22Rv1 (cell line): Measurements from ENCODE around the gene BRME1.
A peak's percentile ranks its signal among the peaks of the same experiment; 100 is the strongest.

ENCODE experiments used
- H3K27ac ChIP-seq: fragments of 450-650 bp; 2 replicates; pipeline ENCODE4 v1.5.1; 2017
- ZFX ChIP-seq: fragments of 450-650 bp; IDR thresholded peaks from 2 replicates; pipeline ENCODE4 v1.6.1; 2017; ENCODE audit warnings: antibody characterized with exemption, borderline replicate concordance
- TF ChIP-seq, protein P1 (sequence below): fragments of 450-650 bp; IDR thresholded peaks from 2 replicates; pipeline ENCODE4 v1.5.1; 2017; ENCODE audit warnings: mild to moderate bottlenecking

Gene BRME1

DNA sequence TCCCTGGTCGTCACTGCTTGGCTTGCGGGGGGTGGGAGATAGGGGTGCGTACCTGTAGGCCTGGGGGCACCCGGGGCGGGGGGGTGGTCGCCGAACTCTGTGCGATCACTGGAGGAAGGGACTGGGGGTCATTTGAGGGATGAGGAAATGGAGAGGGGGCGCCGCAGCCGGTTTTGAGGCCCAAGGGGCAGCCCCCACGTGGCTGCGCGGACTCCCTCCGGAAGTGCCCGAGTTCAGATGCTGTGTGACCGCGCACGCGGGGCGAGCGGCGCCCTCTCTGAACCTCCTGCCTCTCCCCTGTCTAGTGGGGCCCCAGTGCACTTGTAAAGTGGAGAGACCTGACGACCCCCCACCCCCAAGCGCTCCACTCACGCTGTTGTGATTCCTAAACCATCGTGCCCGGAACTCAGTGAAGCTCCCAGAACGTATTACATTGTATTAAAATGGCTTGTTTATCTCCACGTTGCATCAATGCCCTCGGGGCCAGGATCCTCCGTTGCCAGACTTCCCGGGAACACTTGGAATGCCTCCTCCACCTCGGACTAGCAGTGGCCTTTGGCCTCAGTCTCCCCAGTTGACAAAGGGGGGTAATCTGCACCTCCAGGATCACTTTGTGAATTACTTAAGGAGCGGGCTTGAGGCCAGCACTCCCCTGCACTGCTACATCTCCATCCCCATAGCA is 31.9 kb downstream of the BRME1 start:
- peak overlapping the region; percentile 53 for H3K27ac ChIP-seq
- TF ChIP-seq, protein P1, sequence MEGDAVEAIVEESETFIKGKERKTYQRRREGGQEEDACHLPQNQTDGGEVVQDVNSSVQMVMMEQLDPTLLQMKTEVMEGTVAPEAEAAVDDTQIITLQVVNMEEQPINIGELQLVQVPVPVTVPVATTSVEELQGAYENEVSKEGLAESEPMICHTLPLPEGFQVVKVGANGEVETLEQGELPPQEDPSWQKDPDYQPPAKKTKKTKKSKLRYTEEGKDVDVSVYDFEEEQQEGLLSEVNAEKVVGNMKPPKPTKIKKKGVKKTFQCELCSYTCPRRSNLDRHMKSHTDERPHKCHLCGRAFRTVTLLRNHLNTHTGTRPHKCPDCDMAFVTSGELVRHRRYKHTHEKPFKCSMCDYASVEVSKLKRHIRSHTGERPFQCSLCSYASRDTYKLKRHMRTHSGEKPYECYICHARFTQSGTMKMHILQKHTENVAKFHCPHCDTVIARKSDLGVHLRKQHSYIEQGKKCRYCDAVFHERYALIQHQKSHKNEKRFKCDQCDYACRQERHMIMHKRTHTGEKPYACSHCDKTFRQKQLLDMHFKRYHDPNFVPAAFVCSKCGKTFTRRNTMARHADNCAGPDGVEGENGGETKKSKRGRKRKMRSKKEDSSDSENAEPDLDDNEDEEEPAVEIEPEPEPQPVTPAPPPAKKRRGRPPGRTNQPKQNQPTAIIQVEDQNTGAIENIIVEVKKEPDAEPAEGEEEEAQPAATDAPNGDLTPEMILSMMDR: no peak
- no peak for TF ChIP-seq ZFX

DNA sequence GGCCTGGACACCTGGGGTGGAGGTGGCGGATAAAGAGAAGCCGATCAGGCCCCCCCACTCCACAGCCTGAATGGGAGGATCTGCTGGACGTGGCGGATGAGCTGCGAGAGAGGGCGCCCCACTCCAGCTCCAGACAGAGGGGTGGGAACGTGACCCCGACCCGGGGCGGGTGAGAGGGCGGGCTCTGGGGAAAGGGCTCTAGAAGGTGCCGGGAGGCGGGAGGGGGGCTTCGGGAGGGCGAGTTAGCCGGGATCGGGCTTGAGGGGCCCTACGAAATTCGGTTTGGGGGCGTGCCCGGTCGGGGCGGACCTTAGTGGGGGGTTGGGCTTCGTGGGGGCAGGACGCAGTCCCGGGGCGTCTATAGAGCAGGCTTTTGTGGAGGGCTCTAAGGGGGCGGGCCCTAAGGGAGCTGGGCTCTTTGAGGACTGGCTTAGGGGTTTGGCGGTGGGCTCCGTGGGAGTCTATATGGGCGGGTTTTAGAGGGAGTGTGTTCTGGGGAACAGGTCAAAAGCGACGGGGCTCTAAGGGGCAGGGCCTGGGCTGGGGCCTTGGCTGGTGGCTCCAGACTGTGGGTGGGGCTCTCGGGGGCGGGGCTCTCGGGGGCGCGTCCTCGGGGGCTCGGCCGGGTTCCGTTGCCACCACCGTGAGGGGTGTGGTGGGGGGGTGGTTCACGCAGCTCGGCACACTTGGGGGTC is 33.1 kb downstream of the BRME1 start:
- TF ChIP-seq, protein P1: no peak
- no peak for TF ChIP-seq ZFX
- no peak overlapping the region for H3K27ac ChIP-seq

DNA sequence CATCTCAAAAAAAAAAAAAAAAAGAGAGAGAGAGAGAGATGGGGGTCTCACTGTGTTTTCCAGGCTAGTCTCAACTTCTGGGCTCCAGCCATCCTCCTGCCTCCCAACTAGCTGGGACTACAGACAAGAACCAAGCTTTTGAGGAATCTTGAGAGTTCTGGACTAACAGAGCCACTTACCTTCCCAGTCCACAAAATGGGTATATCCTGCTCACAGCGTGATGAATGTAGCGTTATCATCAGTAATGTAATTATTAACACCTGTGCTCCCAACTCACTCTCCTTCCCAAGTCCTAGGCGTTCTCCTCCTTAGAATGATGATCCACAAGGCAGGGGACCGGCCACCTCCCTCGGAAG is 33.6 kb downstream of the BRME1 start:
- TF ChIP-seq, protein P1: no peak
- no peak for TF ChIP-seq ZFX
- H3K27ac ChIP-seq: 0 out of 2 replicates have a peak overlapping the region, but pooled peaks have one; percentile 18

DNA sequence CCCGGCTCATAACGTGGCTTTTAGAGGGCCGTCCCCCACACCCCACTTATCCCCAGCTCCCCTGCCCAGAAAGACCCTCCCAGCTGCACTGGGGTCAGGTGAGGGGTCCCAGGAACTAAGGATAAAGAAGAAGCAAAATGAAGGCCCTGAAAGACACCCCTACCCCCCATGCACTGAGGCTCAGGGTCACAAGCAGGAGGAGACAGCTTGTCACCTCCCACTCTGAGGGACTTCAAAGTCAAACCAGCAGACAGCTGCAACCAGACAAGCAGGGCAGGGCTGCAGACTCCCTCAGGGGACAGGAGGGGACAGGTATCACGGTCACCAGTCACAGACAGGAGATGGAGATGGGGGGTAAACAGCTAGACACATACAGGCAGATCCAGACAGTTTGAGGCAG is 35.0 kb downstream of the BRME1 start:
- no peak overlapping the region for H3K27ac ChIP-seq
- TF ChIP-seq ZFX: no peak
- TF ChIP-seq, protein P1: no peak

DNA sequence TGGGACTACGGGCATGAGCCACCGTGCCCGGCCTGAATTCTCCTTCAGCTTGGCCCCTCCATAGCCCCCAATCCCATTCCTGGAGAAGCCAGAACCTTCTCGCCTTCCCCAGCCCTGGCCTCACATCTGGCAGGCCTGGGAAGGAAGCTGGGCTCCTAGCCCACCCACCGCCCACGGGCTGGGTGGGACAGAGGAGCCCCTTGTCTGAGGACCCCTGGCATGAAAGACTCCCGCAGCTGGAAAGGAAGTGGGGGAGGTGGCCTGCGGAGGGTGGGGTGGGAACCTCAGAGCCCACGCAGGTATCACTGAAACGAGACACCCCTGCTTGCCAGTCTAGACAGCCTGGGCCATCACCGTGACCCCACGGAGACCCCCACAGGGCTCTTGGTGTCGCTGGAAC is 36.6 kb downstream of the BRME1 start:
- TF ChIP-seq, protein P1: no peak
- no peak for TF ChIP-seq ZFX
- no peak overlapping the region for H3K27ac ChIP-seq

DNA sequence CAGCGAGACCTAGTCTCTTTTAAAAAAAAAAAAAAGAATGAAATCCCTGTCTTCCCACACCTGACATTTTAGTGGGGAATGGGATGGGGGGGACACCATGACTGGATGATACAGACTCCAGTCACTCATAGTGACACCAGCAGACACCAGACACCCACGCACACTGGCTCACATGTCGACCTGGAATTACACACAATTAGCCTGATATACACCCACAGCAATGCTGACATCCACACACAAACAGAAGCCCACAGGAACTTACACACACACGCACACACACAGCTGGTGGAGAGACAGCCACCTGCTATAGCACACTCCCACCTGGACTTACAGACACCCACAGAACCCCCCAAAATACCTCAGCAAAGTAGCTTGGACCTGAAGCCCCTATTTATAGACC is 37.3 kb downstream of the BRME1 start:
- no peak overlapping the region for H3K27ac ChIP-seq
- TF ChIP-seq ZFX: no peak
- TF ChIP-seq, protein P1: no peak

DNA sequence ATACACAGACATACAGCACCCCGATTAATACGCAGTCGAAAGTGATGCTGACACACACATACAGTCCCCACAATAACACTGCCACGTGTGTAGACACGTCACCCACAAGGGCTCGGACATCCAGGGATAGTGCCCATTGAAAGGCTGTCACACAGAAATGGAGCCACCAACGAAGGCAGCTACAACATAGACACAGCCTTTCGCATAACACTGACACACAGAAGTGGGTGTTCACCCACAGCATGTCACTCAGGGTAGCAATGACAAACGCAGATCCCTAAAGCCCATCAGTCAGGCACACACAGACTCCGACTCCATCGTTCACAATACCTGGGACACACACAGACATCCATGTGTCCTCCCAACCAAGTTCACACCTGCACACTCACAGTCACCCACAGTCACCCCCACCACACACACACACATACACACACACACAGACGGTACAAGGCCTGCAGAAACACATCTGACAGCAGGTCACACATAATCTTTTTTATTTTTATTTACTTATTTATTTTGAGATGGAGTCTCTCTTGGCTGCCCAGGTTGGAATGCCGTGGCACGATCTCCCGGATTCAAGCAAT is 39.4 kb downstream of the BRME1 start:
- TF ChIP-seq, protein P1: no peak
- no peak for TF ChIP-seq ZFX
- H3K27ac ChIP-seq: no peak overlapping the region
